SKM-1 (cell line): ENCODE data around the gene ISG20.
"Not testable (repeated sequence)": the region's sequence is repeated elsewhere in the genome, so short reads cannot be mapped to it uniquely, and the experiment has no call there.

Experiments used
- DNase-seq: peaks from one replicate; lab custom pipeline; 2025; ENCODE audit not compliant: unreplicated experiment; lab: John Stamatoyannopoulos, UW

ISG20 gene

GRCh38 chr15:88618686-88619085 lies 20.1 kb upstream of the ISG20 start:
- DNase-seq: no peak

GRCh38 chr15:88619796-88620195 lies 19.0 kb upstream of the ISG20 start:
- DNase-seq: no peak

- DNase-seq: peak; percentile 90
Measured at GRCh38 chr15:88620995-88621772, 17.6 kb upstream of the ISG20 start, which contains the start of gene AEN. TSS of gene AEN (plus strand) at chr15:88621340. CDS start at chr15:88626210, 4,870 bp downstream.

- DNase-seq: peak; percentile 19
Measured at GRCh38 chr15:88621789-88622604, 16.8 kb upstream of the ISG20 start.

- no peak for DNase-seq
Measured at GRCh38 chr15:88622605-88622975, 16.2 kb upstream of the ISG20 start.

GRCh38 chr15:88623061-88623460 lies 15.8 kb upstream of the ISG20 start:
- DNase-seq: no peak

GRCh38 chr15:88623632-88624031 lies 15.2 kb upstream of the ISG20 start:
- no peak for DNase-seq

- DNase-seq: no peak
Measured at GRCh38 chr15:88624156-88624970, 14.5 kb upstream of the ISG20 start.

- DNase-seq: no peak
Measured at GRCh38 chr15:88624971-88625490, 13.8 kb upstream of the ISG20 start.

GRCh38 chr15:88625943-88626741 lies 12.7 kb upstream of the ISG20 start:
- no peak for DNase-seq

- no peak for DNase-seq
Measured at GRCh38 chr15:88627463-88627862, 11.4 kb upstream of the ISG20 start.

- DNase-seq: no peak
Measured at GRCh38 chr15:88628018-88628654, 10.7 kb upstream of the ISG20 start.

GRCh38 chr15:88629071-88629470 lies 9.7 kb upstream of the ISG20 start:
- no peak for DNase-seq

- DNase-seq: no peak
Measured at GRCh38 chr15:88630141-88630721, 8.6 kb upstream of the ISG20 start.

GRCh38 chr15:88630798-88631463 lies 7.9 kb upstream of the ISG20 start:
- DNase-seq: no peak

GRCh38 chr15:88631464-88632028 lies 7.3 kb upstream of the ISG20 start:
- no peak for DNase-seq

GRCh38 chr15:88632797-88633196 lies 6.0 kb upstream of the ISG20 start:
- not testable (repeated sequence) for DNase-seq

- DNase-seq: no peak
Measured at GRCh38 chr15:88634449-88634848, 4.4 kb upstream of the ISG20 start.

- no peak for DNase-seq
Measured at GRCh38 chr15:88635318-88635717, 3.5 kb upstream of the ISG20 start.
